Calu3 (cell line): ENCODE measurements around the gene RIPPLY1. TPM values are rescaled to one million over a fixed set of nuclear protein-coding genes. Genes with fewer than 3 reads are reported as not detected.

ENCODE experiments used
- BruUV-seq: library from RNA; stranded (reverse); fragments of 400-500 nt; replicated peaks from 2 replicates; lab custom pipeline; 2021; lab: Mats Ljungman, UMichigan
- CTCF ChIA-PET: fragments of 300-600 bp; sonication (Branson Sonifier 250); formaldehyde crosslinking; loops from one replicate; lab custom pipeline; 2022; ENCODE audit warnings: antibody characterized with exemption; lab: Charles Lee
- DNase-seq: peaks from one replicate; pipeline ENCODE4 v3.0.0; 2022
- H3K27ac Mint-ChIP-seq: one replicate; pipeline ENCODE4 v1.8.0; 2022; ENCODE audit warnings: mixed read lengths; ENCODE audit not compliant: unreplicated experiment
- H3K27me3 Mint-ChIP-seq: one replicate; pipeline ENCODE4 v1.8.0; 2022; ENCODE audit warnings: mixed read lengths; ENCODE audit not compliant: unreplicated experiment
- H3K36me3 Mint-ChIP-seq: one replicate; pipeline ENCODE4 v1.8.0; 2022; ENCODE audit warnings: mild to moderate bottlenecking, moderate library complexity, mixed read lengths; ENCODE audit not compliant: insufficient read depth, unreplicated experiment
- H3K4me1 Mint-ChIP-seq: one replicate; pipeline ENCODE4 v1.8.0; 2022; ENCODE audit warnings: mild to moderate bottlenecking, low read depth, mixed read lengths; ENCODE audit not compliant: unreplicated experiment
- H3K4me3 Mint-ChIP-seq: one replicate; pipeline ENCODE4 v1.8.0; 2022; ENCODE audit warnings: mild to moderate bottlenecking, low read depth, moderate library complexity, mixed read lengths; ENCODE audit not compliant: unreplicated experiment
- H3K9me3 Mint-ChIP-seq: one replicate; pipeline ENCODE4 v1.8.0; 2022; ENCODE audit warnings: low read depth, mixed read lengths; ENCODE audit not compliant: unreplicated experiment
- CTCF ChIP-seq: fragments of 200-600 bp; IDR thresholded peaks from one replicate; pipeline ENCODE4 v1.8.0; 2022; ENCODE audit warnings: antibody characterized with exemption; ENCODE audit not compliant: unreplicated experiment
- intact Hi-C: fragments of 100-400 bp; cut with micrococcal nuclease; formaldehyde crosslinking; loops from one replicate; pipeline ENCODE4 v1.10.0; 2022; ENCODE audit not compliant: unreplicated experiment
- total RNA-seq: library from RNA; stranded (reverse); gene quantifications from 2 replicates; pipeline ENCODE4 v1.2.3, GENCODE V29; 2022

The RIPPLY1 gene
- total RNA-seq, 1 experiment from 2014 or later, result 0.31 TPM

GRCh38 chrX:106899841-106900240 lies 3.3 kb downstream of the RIPPLY1 start:
- no peak overlapping the region for H3K27ac Mint-ChIP-seq
- intact Hi-C loops, result loop anchor here (10.0 kb wide), 1 partner anchor 545 kb away; the partner anchor contains the start of gene FRMPD3
- no peak for TF ChIP-seq CTCF
- H3K36me3 Mint-ChIP-seq, result peaks cover 4% of the 10 kb centered on the region
- no TSS peak for BruUV-seq
- DNase-seq, result no peak
- H3K9me3 Mint-ChIP-seq, result no peaks in the 10 kb centered on the region
- CTCF ChIA-PET, result interaction anchor here (0.8 to 1.5 kb wide), 2 partner anchors 8 to 33 kb away, joined by 3 read pairs; no protein-coding TSS in a partner anchor
- peaks cover 46% of the 10 kb centered on the region for H3K4me1 Mint-ChIP-seq
- H3K27me3 Mint-ChIP-seq, result no peaks in the 10 kb centered on the region
- no peak overlapping the region for H3K4me3 Mint-ChIP-seq

- no TSS peak for BruUV-seq
- H3K36me3 Mint-ChIP-seq, result peaks cover 4% of the 10 kb centered on the region
- no peak for TF ChIP-seq CTCF
- H3K4me3 Mint-ChIP-seq, result no peak overlapping the region
- intact Hi-C loops, result loop anchor here (10.0 kb wide), 1 partner anchor 546 kb away; the partner anchor contains the start of gene FRMPD3
- H3K4me1 Mint-ChIP-seq, result peaks cover 45% of the 10 kb centered on the region
- H3K27me3 Mint-ChIP-seq, result no peaks in the 10 kb centered on the region
- peak overlapping the region; percentile 17 for H3K27ac Mint-ChIP-seq
- CTCF ChIA-PET, result interaction anchor here (0.8 to 2.7 kb wide), 8 partner anchors 8 to 67 kb away, joined by 3 to 29 read pairs (median 4); no protein-coding TSS in a partner anchor
- H3K9me3 Mint-ChIP-seq, result no peaks in the 10 kb centered on the region
- no peak for DNase-seq
Observed at GRCh38 chrX:106899276-106899675, 3.9 kb downstream of the RIPPLY1 start.

GRCh38 chrX:106898462-106898861 lies 4.7 kb downstream of the RIPPLY1 start:
- Mint-ChIP-seq H3K27ac (peak overlapping the region; percentile 17), H3K36me3 (peaks cover 4% of the 10 kb centered on the region), H3K9me3 (no peaks in the 10 kb centered on the region), H3K27me3 (no peaks in the 10 kb centered on the region), H3K4me1 (peaks cover 45% of the 10 kb centered on the region), H3K4me3 (no peak overlapping the region)
- TF ChIP-seq CTCF, result peak; percentile 22
- DNase-seq, result peak; percentile 25
- CTCF ChIA-PET, result interaction anchor here (0.7 to 2.7 kb wide), 8 partner anchors 24 to 68 kb away, joined by 3 to 29 read pairs (median 4); no protein-coding TSS in a partner anchor
- no TSS peak for BruUV-seq
- intact Hi-C loops, result loop anchor here (1.0 to 10.0 kb wide), 2 partner anchors 55 to 546 kb away; partner anchors contain the start of gene FRMPD3

GRCh38 chrX:106897259-106897658 lies 5.9 kb downstream of the RIPPLY1 start:
- TF ChIP-seq CTCF, result no peak
- CTCF ChIA-PET, result interaction anchor here (0.6 to 2.7 kb wide), 4 partner anchors 35 to 923 kb away, joined by 4 to 29 read pairs (median 8); no protein-coding TSS in a partner anchor
- no peak overlapping the region for H3K4me3 Mint-ChIP-seq
- H3K4me1 Mint-ChIP-seq, result peaks cover 45% of the 10 kb centered on the region
- no peak overlapping the region for H3K27ac Mint-ChIP-seq
- H3K36me3 Mint-ChIP-seq, result peaks cover 4% of the 10 kb centered on the region
- H3K27me3 Mint-ChIP-seq, result no peaks in the 10 kb centered on the region
- no TSS peak for BruUV-seq
- intact Hi-C loops, result loop anchor here (10.0 kb wide), 1 partner anchor 548 kb away; the partner anchor contains the start of gene FRMPD3
- DNase-seq, result no peak
- H3K9me3 Mint-ChIP-seq, result no peaks in the 10 kb centered on the region
